Central memory CD8-positive, alpha-beta T cell (primary cell): Measurements from ENCODE around the gene SINHCAF.

Experiments
- ATAC-seq: fragments of 150-1000 bp; cut with Tn5 transposase; replicated peaks from 2 replicates; pipeline ENCODE4 v1.10.0; 2022; ENCODE audit warnings: mild to moderate bottlenecking, moderate FRiP score, moderate number of reproducible peaks; ENCODE audit not compliant: poor library complexity, severe bottlenecking; ENCODE audit errors: extremely low read depth
- DNase-seq, 2 donors: peaks; one replicate each; pipeline ENCODE4 v3.0.0; 2021; ENCODE audit warnings: low spot score in 2 of 2
- H3K27ac Mint-ChIP-seq: one replicate; pipeline ENCODE4 v1.8.0; 2022; ENCODE audit warnings: low read depth, mild to moderate bottlenecking, moderate library complexity, mixed read lengths
- H3K27me3 Mint-ChIP-seq: one replicate; pipeline ENCODE4 v1.8.0; 2022; ENCODE audit warnings: mixed read lengths
- H3K36me3 Mint-ChIP-seq: one replicate; pipeline ENCODE4 v1.8.0; 2022; ENCODE audit warnings: mild to moderate bottlenecking, moderate library complexity, mixed read lengths; ENCODE audit not compliant: insufficient read depth
- H3K4me1 Mint-ChIP-seq: one replicate; pipeline ENCODE4 v1.8.0; 2022; ENCODE audit warnings: mixed read lengths
- H3K4me3 Mint-ChIP-seq: one replicate; pipeline ENCODE4 v1.8.0; 2022; ENCODE audit warnings: mild to moderate bottlenecking, moderate library complexity, mixed read lengths
- H3K9me3 Mint-ChIP-seq: one replicate; pipeline ENCODE4 v1.8.0; 2022; ENCODE audit warnings: mixed read lengths

Gene SINHCAF

GRCh38 chr12:31311634-31312258 lies 14.2 kb downstream of the SINHCAF start:
- Mint-ChIP-seq H3K4me1 (peaks cover 41% of the 10 kb centered on the region), H3K36me3 (peaks cover 9% of the 10 kb centered on the region), H3K4me3 (no peak overlapping the region), H3K27me3 (no peaks in the 10 kb centered on the region), H3K27ac (no peak overlapping the region), H3K9me3 (no peaks in the 10 kb centered on the region)
- DNase-seq (no peak), ATAC-seq (no peak)

- DNase-seq (no peak), ATAC-seq (no peak)
- Mint-ChIP-seq H3K27ac (no peak overlapping the region), H3K9me3 (no peaks in the 10 kb centered on the region), H3K27me3 (no peaks in the 10 kb centered on the region), H3K36me3 (peaks cover 9% of the 10 kb centered on the region), H3K4me1 (peaks cover 44% of the 10 kb centered on the region), H3K4me3 (no peak overlapping the region)
Observed at GRCh38 chr12:31310488-31310887, 15.5 kb downstream of the SINHCAF start.

- Mint-ChIP-seq H3K27me3 (no peaks in the 10 kb centered on the region), H3K4me1 (peaks cover 41% of the 10 kb centered on the region), H3K27ac (no peak overlapping the region), H3K4me3 (no peak overlapping the region), H3K36me3 (peaks cover 12% of the 10 kb centered on the region), H3K9me3 (no peaks in the 10 kb centered on the region)
- ATAC-seq (no peak), DNase-seq (no peak)
Observed at GRCh38 chr12:31309279-31309678, 16.7 kb downstream of the SINHCAF start.

GRCh38 chr12:31308116-31308515 lies 17.8 kb downstream of the SINHCAF start:
- no peaks in the 10 kb centered on the region for H3K9me3 Mint-ChIP-seq
- ATAC-seq (no peak), DNase-seq (no peak)
- no peak overlapping the region for H3K4me3 Mint-ChIP-seq
- H3K4me1 Mint-ChIP-seq = peaks cover 45% of the 10 kb centered on the region
- peaks cover 15% of the 10 kb centered on the region for H3K36me3 Mint-ChIP-seq
- H3K27ac Mint-ChIP-seq = no peak overlapping the region
- no peaks in the 10 kb centered on the region for H3K27me3 Mint-ChIP-seq

- DNase-seq (no peak), ATAC-seq (no peak)
- Mint-ChIP-seq H3K36me3 (peaks cover 17% of the 10 kb centered on the region), H3K9me3 (no peaks in the 10 kb centered on the region), H3K27me3 (no peaks in the 10 kb centered on the region), H3K4me3 (no peak overlapping the region), H3K4me1 (peaks cover 53% of the 10 kb centered on the region), H3K27ac (peak overlapping the region; percentile 56)
Observed at GRCh38 chr12:31306866-31307265, 19.1 kb downstream of the SINHCAF start.

- Mint-ChIP-seq H3K4me3 (no peak overlapping the region), H3K27me3 (no peaks in the 10 kb centered on the region), H3K9me3 (no peaks in the 10 kb centered on the region), H3K36me3 (peaks cover 21% of the 10 kb centered on the region), H3K27ac (peak overlapping the region; percentile 63), H3K4me1 (peaks cover 52% of the 10 kb centered on the region)
- ATAC-seq (no peak), DNase-seq (no peak)
Observed at GRCh38 chr12:31303466-31303865, 22.5 kb downstream of the SINHCAF start.

GRCh38 chr12:31301311-31301710 lies 24.6 kb downstream of the SINHCAF start:
- ATAC-seq (no peak), DNase-seq (no peak)
- H3K4me3 Mint-ChIP-seq = no peak overlapping the region
- peaks cover 38% of the 10 kb centered on the region for H3K36me3 Mint-ChIP-seq
- H3K27ac Mint-ChIP-seq = no peak overlapping the region
- H3K4me1 Mint-ChIP-seq = peaks cover 43% of the 10 kb centered on the region
- no peaks in the 10 kb centered on the region for H3K27me3 Mint-ChIP-seq
- H3K9me3 Mint-ChIP-seq = no peaks in the 10 kb centered on the region

- Mint-ChIP-seq H3K27ac (no peak overlapping the region), H3K27me3 (no peaks in the 10 kb centered on the region), H3K4me3 (no peak overlapping the region), H3K36me3 (peaks cover 41% of the 10 kb centered on the region), H3K9me3 (no peaks in the 10 kb centered on the region), H3K4me1 (peaks cover 43% of the 10 kb centered on the region)
- DNase-seq (no peak), ATAC-seq (no peak)
Observed at GRCh38 chr12:31300783-31301182, 25.2 kb downstream of the SINHCAF start.

- no peak for ATAC-seq
- Mint-ChIP-seq H3K4me1 (peaks cover 43% of the 10 kb centered on the region), H3K27ac (no peak overlapping the region), H3K4me3 (no peak overlapping the region), H3K9me3 (no peaks in the 10 kb centered on the region), H3K27me3 (no peaks in the 10 kb centered on the region), H3K36me3 (peaks cover 41% of the 10 kb centered on the region)
- DNase-seq = no peak
Observed at GRCh38 chr12:31300341-31300740, 25.6 kb downstream of the SINHCAF start.

- Mint-ChIP-seq H3K9me3 (no peaks in the 10 kb centered on the region), H3K4me3 (peak overlapping the region; percentile 6), H3K4me1 (peaks cover 35% of the 10 kb centered on the region), H3K27me3 (no peaks in the 10 kb centered on the region), H3K27ac (peak overlapping the region; percentile 25), H3K36me3 (peaks cover 37% of the 10 kb centered on the region)
- no peak for ATAC-seq
- no peak for DNase-seq
Observed at GRCh38 chr12:31298922-31299321, 27.0 kb downstream of the SINHCAF start.

GRCh38 chr12:31298515-31298910 lies 27.4 kb downstream of the SINHCAF start:
- Mint-ChIP-seq H3K4me3 (peak overlapping the region; percentile 6), H3K36me3 (peaks cover 40% of the 10 kb centered on the region), H3K27ac (peak overlapping the region; percentile 25), H3K9me3 (no peaks in the 10 kb centered on the region), H3K27me3 (no peaks in the 10 kb centered on the region), H3K4me1 (peaks cover 32% of the 10 kb centered on the region)
- DNase-seq (no peak), ATAC-seq (no peak)

- DNase-seq = no peak
- Mint-ChIP-seq H3K27me3 (no peaks in the 10 kb centered on the region), H3K27ac (peak overlapping the region; percentile 35), H3K9me3 (no peaks in the 10 kb centered on the region), H3K4me1 (peaks cover 25% of the 10 kb centered on the region), H3K4me3 (no peak overlapping the region), H3K36me3 (peaks cover 40% of the 10 kb centered on the region)
- no peak for ATAC-seq
Observed at GRCh38 chr12:31297572-31298514, 28.1 kb downstream of the SINHCAF start.

- Mint-ChIP-seq H3K4me1 (no peaks in the 10 kb centered on the region), H3K9me3 (no peaks in the 10 kb centered on the region), H3K27me3 (no peaks in the 10 kb centered on the region), H3K27ac (no peak overlapping the region), H3K4me3 (no peak overlapping the region), H3K36me3 (peaks cover 60% of the 10 kb centered on the region)
- DNase-seq = no peak
- ATAC-seq = no peak
Observed at GRCh38 chr12:31289441-31289840, 36.5 kb downstream of the SINHCAF start.
